Kidney epithelial cell (primary cell): ENCODE measurements around the gene CDC42EP5. TPM values are rescaled to one million over a fixed set of nuclear protein-coding genes. Genes with fewer than 3 reads are reported as not detected.

Experiments
- DNase-seq: peaks from one replicate; pipeline ENCODE4 v3.0.0-alpha.2; 2010; ENCODE audit warnings: low read depth
- H3K27me3 ChIP-seq: 2 replicates; pipeline ENCODE4 v1.6.0; 2011; ENCODE audit warnings: low read length; ENCODE audit not compliant: control insufficient read depth, insufficient read depth
- H3K36me3 ChIP-seq: 2 replicates; pipeline ENCODE4 v1.5.1; 2011; ENCODE audit warnings: low read length; ENCODE audit not compliant: control insufficient read depth, insufficient read depth
- H3K4me3 ChIP-seq: 2 replicates; pipeline ENCODE4 v1.5.1; 2011; ENCODE audit warnings: low read depth, mild to moderate bottlenecking, control low read depth, low read length
- total RNA-seq: library from RNA; depleted of rRNA; stranded (reverse); fragments of >200 nt; gene quantifications from 2 replicates; pipeline ENCODE4 v1.2.3, GENCODE V29; 2015
- TF ChIP-seq, protein P1 (sequence below): IDR thresholded peaks from 2 replicates; pipeline ENCODE4 v1.5.1; 2011; ENCODE audit warnings: mild to moderate bottlenecking, moderate library complexity, low read length, control low read depth, inconsistent platforms; ENCODE audit not compliant: insufficient read depth, poor library complexity, severe bottlenecking

CDC42EP5 gene
- total RNA-seq, 1 donor from 2014 or later: 24.4 TPM

DNA sequence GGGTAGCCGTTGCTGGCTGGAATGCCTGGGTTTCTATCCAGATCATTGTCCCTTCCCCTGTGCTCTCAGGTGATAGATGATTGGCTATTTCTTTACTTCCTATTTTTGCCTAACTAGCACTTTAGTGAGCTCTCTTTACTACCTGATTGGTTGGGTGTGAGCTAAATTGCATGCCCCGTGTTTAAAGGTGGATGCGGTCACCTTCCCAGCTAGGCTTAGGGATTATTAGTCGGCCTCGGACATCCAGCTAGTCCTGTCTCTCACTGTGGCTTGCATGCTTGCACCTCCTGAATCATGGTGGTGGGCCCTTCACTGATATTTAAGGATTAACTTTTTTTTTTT is 47.7 kb downstream of the CDC42EP5 start:
- TF ChIP-seq, protein P1, sequence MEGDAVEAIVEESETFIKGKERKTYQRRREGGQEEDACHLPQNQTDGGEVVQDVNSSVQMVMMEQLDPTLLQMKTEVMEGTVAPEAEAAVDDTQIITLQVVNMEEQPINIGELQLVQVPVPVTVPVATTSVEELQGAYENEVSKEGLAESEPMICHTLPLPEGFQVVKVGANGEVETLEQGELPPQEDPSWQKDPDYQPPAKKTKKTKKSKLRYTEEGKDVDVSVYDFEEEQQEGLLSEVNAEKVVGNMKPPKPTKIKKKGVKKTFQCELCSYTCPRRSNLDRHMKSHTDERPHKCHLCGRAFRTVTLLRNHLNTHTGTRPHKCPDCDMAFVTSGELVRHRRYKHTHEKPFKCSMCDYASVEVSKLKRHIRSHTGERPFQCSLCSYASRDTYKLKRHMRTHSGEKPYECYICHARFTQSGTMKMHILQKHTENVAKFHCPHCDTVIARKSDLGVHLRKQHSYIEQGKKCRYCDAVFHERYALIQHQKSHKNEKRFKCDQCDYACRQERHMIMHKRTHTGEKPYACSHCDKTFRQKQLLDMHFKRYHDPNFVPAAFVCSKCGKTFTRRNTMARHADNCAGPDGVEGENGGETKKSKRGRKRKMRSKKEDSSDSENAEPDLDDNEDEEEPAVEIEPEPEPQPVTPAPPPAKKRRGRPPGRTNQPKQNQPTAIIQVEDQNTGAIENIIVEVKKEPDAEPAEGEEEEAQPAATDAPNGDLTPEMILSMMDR: no peak
- H3K36me3 ChIP-seq: no peaks in the 10 kb centered on the region
- DNase-seq: no peak
- H3K4me3 ChIP-seq: no peak overlapping the region
- H3K27me3 ChIP-seq: peaks cover 38% of the 10 kb centered on the region

DNA sequence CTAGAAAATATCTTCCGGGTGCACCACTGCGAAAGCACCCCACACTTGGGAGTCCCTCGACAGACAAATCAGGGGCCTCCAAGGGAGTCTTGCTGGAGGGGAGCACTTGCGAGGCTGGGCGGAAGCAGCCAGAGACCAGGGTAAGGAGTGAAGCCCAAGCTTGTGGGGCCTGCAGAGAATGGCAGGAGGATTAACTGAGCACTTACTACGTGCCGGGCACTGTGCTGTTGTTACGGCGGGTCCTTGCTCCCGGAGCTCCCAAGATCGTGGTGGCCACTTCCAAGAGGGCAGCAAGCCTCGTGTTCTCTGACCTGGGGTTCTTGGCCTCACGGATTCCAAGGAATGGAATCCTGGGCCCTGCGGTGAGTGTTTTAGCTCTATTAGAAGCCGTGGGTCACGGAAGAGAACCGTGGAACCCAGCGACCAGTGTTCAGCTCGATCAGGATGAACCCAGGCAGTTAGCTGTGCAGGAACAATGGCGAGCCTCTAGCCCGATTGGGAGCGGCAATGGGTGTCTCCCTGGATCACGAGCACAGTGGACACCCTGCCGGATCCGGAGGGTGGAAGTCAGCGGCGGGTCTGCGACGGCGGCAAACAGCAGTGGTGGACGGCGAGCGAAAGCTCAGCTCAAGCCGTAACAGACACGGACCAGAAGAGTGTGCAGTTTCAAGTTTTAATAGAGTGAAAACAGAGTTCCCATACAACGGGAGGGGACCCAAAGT is 48.3 kb downstream of the CDC42EP5 start:
- TF ChIP-seq, protein P1: no peak
- Histone ChIP-seq H3K27me3 (peaks cover 38% of the 10 kb centered on the region), H3K4me3 (no peak overlapping the region), H3K36me3 (no peaks in the 10 kb centered on the region)
- no peak for DNase-seq

DNA sequence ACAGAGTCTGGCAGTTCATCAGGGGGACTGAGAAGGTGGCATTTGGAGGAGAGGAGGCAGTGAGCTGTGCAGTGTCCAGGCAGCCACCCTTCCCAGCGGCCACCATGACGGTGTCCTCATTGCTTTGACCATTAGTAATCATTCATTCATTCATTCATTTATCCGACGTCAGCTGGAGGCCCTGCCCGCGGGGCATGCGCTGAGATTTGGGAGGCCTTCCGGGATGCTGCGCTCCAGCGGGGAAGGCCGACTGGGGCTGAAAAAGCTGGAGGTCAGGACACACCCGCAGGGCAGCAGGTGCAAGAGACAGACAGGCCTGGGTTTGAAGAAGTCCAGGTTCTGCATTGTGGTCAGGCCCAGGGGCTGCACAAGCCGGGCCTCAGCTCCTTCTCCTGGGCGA is 48.9 kb downstream of the CDC42EP5 start:
- no peaks in the 10 kb centered on the region for H3K36me3 ChIP-seq
- peaks cover 35% of the 10 kb centered on the region for H3K27me3 ChIP-seq
- TF ChIP-seq, protein P1: no peak
- DNase-seq: no peak
- no peak overlapping the region for H3K4me3 ChIP-seq

DNA sequence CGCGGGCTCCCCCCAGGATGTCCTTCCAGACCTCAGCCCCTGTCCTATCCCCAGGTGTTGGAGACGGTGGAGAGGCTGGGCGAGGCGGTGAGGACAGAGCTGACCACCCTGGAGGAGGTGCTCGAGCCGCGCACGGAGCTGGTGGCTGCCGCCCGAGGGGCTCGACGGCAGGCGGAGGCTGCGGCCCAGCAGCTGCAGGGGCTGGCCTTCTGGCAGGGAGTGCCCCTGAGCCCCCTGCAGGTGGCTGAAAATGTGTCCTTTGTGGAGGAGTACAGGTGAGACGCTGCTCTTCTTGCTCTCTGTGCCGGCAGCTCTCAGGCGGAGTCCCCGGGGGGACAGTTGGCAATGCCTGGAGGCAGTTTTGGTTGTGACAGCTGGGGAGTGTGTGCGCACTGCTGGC is 51.0 kb downstream of the CDC42EP5 start:
- no peak for DNase-seq
- no peaks in the 10 kb centered on the region for H3K36me3 ChIP-seq
- TF ChIP-seq, protein P1: no peak
- H3K4me3 ChIP-seq: no peak overlapping the region
- H3K27me3 ChIP-seq: peaks cover 41% of the 10 kb centered on the region

DNA sequence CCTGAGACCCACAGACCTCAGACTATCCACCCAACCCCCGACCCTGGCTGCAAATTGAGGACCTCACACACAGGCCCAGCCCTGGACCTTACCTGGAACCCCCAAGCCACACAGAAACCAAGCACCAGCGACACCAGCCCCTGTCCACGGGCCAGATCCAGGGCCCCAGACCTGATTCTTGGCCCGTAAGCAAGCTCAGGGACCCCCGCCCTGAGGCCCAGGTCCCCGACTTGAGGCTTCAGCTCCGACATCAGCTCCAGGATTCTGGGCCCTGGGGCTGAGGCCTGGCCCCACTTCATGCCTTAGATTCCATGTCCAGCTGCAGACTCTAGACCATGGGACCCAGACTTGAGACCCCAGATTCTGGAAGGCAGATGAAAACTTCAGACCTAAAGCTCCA is 51.6 kb downstream of the CDC42EP5 start:
- Histone ChIP-seq H3K4me3 (no peak overlapping the region), H3K27me3 (peaks cover 47% of the 10 kb centered on the region), H3K36me3 (no peaks in the 10 kb centered on the region)
- TF ChIP-seq, protein P1: no peak
- DNase-seq: no peak

DNA sequence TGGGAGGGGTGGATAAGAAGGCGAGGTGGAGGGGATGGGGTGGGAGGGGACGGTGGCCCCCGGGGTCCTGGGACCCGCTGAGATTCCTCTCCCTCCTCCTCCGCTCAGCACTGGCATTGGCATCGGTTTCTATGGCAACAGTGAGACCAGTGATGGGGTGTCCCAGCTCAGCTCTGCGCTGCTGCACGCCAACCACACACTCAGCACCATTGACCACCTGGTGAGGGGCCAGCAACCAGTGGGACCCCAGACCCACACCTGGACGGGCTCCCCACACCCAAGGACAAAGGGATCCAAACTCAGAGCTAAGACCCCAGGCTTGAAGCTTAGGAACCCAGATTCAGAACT is 52.0 kb downstream of the CDC42EP5 start:
- no peak overlapping the region for H3K4me3 ChIP-seq
- peaks cover 51% of the 10 kb centered on the region for H3K27me3 ChIP-seq
- TF ChIP-seq, protein P1: no peak
- no peak for DNase-seq
- H3K36me3 ChIP-seq: no peaks in the 10 kb centered on the region
